Heart left ventricle (tissue), 13 donors: Measurements from ENCODE around the gene YES1.

Experiments used
- POLR2A ChIP-seq, 2 donors: fragments of 450-650 bp; IDR thresholded peaks; one replicate each; pipeline ENCODE4 v1.6.1; 2017; ENCODE audit warnings: antibody characterized with exemption in 2 of 2, mild to moderate bottlenecking in 2 of 2, moderate library complexity in 2 of 2
- TF ChIP-seq, protein P1 (sequence below), 12 donors: fragments of 200-600 bp; sonication (generic) in 4 of 12; IDR thresholded peaks; one replicate each; pipeline versions ENCODE4 v1.5.0 to v1.8.0; 2018 to 2022; ENCODE audit warnings: antibody characterized with exemption in 12 of 12, mild to moderate bottlenecking in 5 of 12
- donor health status: ischemic (EF 13 %, LVEDD 7.1; RV severe dilation, severe dysfunction).
- donor health status: DM: no; HTN: yes; CAD: no.
- donor health status: DM: no; HTN: no; CAD: no.
- donor health status: ischemic (EF 25% LVEDD 6.9; RV normal size, moderate dysfunction).
- donor health status: ischemic (EF 25% LVEDD 5.7; RV mildly dilated, moderate dysfunction).
- donor health status: ischemic (EF 35%, LVEDD 5.7; RV mildly dilated, moderate dysfunction).
- donor health status: nonischemic (EF 11% LVEDD 7.7; RV severe dilation, severe dysfunction).
- donor health status: DM: yes; HTN: yes; CAD: no.
- donor health status: PGD.
- donor health status: ischemic (EF 29% LVEDD 5.4; RV normal size, mild dysfunction).
- donor health status: nonischemic (EF 23%, LVEDD 6.1; RV moderate dilation, normal function).

DNA sequence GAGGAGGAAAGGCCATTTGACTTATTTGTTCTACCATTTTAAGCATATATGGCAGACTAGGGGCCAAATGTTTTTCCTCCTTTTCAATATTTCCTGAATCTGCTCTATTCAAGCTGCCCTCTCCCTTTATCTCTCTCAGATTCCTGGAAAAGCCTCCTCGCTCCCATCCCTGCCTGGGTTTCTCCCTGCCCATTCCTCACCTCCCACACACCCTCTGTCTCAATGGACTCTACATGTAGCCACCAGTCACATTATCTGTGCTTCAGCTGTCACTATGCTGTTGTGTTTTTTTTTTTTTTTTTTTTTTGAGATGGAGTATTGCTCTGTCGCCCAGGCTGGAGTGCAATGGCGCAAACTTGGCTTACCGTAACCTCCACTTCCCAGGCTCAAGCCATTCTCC, 131.7 kb downstream of the YES1 start:
- TF ChIP-seq, protein P1, sequence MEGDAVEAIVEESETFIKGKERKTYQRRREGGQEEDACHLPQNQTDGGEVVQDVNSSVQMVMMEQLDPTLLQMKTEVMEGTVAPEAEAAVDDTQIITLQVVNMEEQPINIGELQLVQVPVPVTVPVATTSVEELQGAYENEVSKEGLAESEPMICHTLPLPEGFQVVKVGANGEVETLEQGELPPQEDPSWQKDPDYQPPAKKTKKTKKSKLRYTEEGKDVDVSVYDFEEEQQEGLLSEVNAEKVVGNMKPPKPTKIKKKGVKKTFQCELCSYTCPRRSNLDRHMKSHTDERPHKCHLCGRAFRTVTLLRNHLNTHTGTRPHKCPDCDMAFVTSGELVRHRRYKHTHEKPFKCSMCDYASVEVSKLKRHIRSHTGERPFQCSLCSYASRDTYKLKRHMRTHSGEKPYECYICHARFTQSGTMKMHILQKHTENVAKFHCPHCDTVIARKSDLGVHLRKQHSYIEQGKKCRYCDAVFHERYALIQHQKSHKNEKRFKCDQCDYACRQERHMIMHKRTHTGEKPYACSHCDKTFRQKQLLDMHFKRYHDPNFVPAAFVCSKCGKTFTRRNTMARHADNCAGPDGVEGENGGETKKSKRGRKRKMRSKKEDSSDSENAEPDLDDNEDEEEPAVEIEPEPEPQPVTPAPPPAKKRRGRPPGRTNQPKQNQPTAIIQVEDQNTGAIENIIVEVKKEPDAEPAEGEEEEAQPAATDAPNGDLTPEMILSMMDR (IDR thresholded peaks at IDR 0.05): no peak
- no peak for TF ChIP-seq POLR2A (IDR thresholded peaks at IDR 0.05)
